NCI-H82 treated with DMSO at 0.1 percent for 48 hours (cell line): Measurements from ENCODE around the gene ARHGAP19.

ENCODE experiments used
- DNase-seq: peaks from one replicate; lab custom pipeline; 2025; ENCODE audit not compliant: unreplicated experiment; lab: John Stamatoyannopoulos, UW

Gene ARHGAP19, protein sequence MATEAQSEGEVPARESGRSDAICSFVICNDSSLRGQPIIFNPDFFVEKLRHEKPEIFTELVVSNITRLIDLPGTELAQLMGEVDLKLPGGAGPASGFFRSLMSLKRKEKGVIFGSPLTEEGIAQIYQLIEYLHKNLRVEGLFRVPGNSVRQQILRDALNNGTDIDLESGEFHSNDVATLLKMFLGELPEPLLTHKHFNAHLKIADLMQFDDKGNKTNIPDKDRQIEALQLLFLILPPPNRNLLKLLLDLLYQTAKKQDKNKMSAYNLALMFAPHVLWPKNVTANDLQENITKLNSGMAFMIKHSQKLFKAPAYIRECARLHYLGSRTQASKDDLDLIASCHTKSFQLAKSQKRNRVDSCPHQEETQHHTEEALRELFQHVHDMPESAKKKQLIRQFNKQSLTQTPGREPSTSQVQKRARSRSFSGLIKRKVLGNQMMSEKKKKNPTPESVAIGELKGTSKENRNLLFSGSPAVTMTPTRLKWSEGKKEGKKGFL

DNA sequence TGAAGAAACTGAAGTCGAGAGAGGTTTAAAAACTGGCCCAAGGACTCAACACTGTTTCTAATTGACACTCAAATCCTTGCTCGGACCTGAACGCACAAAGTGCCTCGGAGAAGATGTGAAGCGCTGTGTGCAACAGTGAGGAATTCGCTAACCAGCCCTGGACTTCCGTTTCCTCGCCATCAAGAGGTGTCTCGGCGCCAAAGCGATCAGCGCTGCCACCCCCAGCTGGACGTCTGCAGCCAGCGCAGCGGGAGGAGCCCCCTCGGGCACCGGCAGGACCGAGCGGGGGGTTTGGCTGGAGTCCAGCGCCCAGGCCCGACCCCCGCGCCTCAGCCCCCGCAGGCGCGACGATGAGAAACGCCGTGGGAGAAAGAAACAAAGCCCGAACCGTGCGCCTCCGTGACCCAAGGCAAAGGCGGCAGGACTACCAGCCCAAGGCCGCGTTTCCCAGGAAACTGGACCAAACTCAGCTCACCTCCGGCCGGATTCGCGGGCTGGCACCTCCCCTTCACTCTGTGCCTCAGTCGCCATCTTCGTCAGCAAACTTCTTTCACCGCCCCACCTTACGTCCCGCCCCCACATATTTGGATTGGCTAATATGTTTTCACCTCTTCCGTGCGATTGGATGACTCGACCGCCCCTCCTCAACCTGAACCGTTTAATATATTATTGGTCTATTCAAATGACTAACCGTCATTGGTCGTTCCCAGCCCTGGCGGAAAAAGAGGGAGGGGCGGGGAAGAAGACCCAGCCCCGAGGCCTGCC, at the start of gene ARHGAP19:
Gene ARHGAP19 (minus strand): TSS at position 541 of the 765 bp plus-strand sequence. CDS start 10 bp downstream, at position 531.
- peak; percentile 96 for DNase-seq

DNA sequence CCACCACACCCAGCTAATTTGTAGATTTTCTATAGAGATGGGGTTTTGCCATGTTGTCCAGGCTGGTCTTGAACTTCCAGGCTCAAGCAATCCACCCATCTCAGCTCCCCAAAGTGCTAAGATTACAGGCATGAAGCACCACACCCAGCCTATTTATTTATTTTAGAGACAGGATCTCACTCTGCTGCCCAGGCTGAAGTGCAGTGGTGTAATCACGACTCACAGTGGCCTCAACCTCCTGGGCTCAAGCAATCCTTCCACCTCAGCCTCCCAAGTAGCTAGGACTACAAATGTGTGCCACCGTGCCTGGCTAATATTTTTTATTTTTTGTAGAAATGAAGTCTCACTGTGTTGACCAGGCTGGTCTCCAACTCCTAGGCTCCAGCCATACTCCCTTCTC, 49.0 kb upstream of the ARHGAP19 start:
- DNase-seq = no peak

DNA sequence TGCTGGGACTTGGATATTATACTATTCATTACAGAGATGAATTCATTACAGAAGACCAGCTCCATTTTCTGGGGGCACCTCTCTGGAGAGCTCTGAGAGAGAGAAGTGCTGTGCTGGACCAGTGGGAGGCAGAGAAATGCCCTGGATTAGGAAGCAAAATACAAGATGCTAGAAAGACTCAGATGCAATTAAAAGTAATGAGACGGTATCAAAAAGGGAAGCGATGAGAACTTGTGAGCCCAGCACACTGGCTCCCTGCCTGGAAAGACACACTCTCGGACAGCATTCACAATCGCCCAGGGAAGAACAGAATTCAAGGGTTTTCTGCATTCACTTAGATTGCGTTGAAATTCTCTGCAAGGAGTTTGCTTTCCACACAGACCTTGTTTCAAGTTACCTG, 45.6 kb upstream of the ARHGAP19 start:
- no peak for DNase-seq

DNA sequence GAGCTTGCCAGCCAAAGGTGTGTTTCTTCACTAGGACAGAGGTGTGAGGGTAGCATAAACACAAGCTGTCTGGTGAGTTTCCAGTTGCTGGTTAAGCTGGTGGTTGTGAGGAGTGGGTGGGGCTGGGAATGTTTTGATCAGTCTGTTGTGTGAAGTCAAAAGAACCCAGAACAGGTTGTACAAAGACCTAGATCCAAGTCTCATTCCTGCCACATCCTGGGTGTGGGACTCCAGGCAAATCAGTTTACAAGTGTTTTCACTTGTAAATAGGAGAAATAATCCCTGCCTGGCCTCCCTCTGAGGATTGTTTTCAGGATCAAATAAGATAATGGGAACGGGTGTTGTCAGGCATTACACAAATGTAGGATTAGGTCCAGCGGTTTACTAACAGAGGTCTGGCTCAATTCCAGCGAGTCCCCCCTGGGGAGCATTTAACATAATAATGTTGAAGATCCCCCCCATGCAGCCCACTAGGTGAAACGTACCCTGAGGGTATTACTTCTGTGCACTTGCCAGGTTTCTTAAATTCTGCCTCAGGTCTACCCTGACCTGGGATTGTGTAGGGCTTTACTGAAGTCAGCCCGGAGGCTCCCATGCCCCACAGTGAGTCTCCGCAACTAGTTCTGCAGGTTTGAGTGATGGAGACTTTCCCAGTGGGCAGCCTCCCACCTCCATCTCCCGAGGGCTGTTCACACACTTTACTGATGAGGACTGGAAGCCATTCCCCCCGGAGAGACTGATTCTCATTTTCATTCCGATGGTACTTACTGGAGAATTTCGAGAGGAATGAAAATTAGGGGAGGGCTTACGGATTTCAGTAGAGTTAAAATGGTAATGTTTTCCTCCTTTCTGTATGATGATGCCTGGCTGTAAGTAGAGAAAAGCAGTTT, 44.8 kb upstream of the ARHGAP19 start:
- peak; percentile 80 for DNase-seq

DNA sequence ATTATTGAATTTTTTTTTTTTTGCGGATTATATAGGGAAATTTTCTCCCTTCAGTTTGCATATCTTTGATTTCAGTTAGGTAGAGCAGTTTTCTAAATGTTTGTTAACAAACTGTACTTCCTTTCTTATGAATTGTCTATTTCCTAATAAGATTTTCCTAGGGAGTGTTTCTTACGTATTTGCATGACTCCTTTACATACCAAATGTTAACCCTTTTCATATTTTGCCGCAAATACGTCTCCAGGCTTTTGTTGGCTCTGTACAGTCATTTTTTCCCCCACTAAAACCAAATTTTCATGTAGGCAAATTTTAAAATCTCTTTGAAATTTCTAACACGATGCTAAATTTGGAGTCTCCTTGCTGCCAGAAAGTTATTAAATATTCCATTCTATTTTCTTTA, 44.0 kb upstream of the ARHGAP19 start:
- no peak for DNase-seq

DNA sequence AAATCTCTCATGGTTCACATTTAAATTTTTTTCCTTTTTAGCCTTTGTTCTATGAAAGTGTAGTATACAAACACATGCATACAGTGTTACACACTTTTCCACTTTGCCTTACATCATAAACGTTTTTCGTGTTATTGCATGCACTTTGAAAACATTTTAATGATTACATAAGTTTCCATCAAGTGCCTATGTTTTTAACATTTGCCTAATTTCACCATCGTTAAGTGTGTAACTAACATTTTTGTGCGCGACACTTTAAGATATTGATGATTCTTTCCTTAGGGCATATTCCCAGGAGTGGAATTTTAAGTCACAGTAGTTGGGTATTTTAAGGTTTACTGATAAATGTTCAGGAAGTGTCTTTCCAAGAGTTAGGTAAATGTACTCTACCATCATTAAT, 43.6 kb upstream of the ARHGAP19 start:
- no peak for DNase-seq

DNA sequence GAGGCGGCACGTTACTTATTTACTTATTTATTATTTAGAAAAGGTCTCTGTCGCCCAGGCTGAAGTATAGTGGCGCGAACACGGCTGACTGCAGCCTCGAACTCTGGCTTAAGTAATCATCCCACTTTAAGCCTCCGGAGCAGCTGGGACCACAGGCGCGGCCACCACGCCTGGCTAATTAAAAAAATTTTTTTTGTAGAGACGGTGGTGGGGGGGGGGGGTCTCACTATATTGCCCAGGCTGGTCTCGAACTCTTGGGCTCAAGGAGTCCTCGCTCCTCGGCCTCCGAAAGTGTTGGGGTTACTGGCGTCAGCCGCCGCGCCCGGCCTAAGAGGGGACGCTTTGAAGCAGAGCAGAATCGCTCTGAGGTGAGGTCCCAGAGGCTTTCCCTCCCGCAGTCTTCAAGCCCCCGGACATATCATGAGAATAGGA, 42.8 kb upstream of the ARHGAP19 start:
- no peak for DNase-seq

DNA sequence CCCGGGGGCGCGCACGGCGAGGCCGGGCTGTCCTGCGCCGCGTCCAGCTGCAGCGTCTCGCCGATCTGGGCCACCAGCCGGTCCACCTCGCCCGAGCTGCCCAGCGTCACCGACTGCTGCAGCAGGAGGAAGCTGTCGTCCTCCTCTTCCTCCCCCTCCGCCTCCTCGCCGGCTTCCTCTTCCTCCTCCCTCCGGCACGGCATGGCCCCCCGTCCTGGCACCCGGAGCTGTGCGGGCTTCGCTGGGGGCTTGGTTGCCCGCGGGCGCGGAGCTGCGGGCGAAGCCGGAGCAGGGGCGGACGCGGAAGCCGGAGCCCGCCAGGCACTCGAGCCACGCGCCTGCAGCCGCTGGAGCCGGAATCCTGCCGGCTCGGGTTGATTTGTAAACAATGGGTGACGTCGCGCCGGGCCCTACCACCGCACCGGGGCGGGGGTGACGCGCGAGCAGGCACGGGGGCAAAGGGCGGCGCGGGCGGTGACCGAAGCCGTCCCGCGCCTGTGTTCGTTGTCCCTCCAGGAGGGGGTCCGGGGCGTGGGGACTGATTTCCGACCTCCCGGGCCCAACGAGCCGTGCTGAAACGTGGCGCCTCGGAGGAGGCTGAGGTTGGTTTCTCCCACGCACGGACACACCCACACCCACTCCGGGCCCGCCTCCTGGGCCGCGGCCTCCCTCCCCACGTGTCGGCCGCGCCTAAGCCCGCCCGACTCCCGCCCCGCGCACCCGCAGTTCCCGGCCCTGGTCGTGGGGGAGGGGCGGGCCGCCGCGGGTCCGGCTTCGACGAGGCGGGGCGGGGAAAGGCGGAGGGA, 42.1 kb upstream of the ARHGAP19 start, which contains the start of gene FRAT2:
Gene FRAT2 (minus strand): TSS at position 360 of the 806 bp plus-strand sequence. CDS start 157 bp downstream, at position 203.
- DNase-seq = peak; percentile 50

DNA sequence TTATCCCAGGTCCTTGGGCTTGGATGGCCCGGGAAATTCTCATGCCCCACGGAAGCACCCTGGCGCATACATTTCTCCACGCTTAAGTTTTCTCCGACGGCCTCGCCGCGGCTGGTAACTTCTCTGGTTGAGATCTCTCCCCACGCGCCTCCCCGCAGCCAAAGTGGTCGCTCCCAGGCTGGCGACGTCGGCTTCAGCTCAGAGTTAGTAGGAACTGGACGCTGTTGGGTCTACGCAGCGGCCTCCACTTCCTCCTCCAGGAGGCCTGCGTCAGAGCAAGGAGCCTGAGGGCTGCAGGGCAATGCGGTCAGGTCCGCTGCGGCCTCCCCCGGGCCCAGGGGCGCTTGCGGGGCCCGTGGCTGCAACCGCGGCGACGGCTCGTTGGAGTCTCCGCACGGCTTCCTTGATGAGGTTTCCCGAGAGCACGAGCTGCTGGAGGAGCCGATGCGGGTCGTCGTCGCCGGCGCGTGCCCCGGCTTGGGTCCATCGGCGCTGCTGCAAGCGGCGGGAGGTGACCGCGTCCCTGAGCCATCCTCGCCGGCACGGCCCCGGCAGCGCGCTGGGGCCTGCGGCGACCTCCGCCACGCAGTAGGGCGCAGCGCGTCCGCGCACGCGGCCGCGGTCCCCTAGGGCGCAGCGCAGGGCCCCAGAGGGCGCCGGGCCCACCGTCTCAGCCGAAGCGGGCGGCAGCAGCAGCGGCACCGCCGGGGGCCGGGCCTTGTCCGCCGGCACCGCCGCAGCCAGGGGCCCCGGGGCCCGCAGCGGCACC, 41.3 kb upstream of the ARHGAP19 start:
- no peak for DNase-seq

DNA sequence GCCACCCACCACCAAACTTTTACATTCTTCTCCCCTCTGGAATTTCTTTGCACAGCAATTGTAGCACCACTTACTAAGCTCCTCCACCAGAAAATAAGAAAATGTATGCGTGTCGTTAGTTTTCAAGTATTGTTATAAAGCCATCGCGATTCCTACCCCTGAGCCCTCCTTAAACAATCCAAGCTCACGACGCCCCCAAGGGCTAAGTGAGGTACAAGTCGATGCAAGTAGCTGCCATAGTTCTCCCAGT, 40.8 kb upstream of the ARHGAP19 start:
- DNase-seq = no peak

DNA sequence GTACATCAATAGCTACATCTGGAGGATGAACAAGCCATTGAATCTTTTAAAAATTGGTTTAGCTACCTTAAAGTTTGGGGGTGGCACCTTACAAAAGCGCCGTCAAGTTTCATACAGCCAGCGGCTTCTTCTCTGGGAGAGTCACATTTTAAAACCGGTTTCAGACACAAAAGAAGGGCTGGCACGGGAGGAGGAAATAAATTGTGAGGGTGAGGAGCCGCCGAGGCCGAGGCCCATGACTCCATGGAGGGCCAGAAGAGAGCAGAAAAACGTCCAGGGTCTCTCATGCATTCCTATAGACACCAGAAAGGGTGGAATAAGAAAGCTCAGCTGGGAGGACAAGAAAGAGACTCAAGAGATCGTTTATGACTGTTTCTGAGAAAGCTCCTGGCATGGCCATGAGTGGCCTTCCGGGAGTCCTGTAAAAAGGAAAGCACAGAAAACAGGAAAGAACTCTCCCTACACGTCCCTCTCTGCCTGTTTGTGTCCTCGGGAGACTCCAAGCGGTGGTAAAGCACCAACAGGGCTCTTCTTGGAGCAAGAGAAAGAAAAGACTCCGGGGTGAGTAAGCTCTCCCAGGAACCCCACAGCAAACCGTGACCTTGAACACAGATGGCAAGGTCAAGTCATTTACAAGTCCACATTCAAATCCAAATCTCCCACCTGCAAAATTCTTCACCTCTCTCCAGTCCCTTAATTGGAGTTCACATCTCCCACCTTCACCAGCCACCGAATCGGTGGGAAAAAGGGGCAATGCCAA, 40.3 kb upstream of the ARHGAP19 start:
- no peak for DNase-seq

DNA sequence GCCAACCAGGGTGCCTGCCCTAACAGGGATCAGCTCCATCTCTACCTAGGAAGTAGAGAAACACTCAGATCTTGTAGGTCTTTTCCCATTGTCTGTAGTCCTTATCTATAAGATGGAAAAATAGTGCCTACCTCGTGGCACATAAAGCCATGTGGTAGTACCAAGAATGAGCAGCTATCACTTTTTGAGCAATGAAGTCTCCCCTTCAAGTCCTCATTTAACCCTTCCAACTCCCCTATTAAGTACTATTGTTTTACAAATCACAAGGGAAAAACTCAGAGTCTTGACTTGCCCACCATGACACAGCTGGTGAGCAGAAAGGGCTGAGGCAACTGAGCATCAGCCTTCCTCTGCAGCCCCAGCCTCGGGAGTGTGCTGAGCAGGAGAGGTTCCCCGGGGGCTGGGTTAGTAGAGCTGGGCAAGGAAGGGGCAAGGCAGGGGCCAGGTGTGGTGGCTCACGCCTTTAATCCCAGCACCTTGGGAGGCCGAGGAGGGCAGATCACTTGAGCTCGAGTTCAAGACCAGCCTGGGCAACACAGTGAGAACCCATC, 38.8 kb upstream of the ARHGAP19 start:
- DNase-seq = no peak

DNA sequence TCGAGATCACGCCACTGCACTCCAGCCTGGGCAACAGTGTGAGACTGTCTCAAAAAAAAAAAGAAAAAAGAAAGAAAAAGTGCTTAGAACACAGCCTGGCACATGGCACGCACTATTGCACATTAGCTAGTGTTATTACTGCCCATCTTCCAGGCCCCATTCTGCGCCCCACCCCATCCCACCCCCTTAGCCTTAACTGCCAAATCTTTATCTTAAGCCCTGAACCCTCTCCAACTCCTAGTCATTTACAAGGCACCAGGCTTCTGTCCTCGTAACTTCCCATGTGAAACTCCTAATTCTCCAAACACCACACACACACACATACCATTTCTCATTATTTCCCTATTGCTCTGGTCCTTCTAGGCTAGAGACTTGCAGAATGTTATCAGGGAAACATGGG, 37.3 kb upstream of the ARHGAP19 start:
- DNase-seq = no peak

DNA sequence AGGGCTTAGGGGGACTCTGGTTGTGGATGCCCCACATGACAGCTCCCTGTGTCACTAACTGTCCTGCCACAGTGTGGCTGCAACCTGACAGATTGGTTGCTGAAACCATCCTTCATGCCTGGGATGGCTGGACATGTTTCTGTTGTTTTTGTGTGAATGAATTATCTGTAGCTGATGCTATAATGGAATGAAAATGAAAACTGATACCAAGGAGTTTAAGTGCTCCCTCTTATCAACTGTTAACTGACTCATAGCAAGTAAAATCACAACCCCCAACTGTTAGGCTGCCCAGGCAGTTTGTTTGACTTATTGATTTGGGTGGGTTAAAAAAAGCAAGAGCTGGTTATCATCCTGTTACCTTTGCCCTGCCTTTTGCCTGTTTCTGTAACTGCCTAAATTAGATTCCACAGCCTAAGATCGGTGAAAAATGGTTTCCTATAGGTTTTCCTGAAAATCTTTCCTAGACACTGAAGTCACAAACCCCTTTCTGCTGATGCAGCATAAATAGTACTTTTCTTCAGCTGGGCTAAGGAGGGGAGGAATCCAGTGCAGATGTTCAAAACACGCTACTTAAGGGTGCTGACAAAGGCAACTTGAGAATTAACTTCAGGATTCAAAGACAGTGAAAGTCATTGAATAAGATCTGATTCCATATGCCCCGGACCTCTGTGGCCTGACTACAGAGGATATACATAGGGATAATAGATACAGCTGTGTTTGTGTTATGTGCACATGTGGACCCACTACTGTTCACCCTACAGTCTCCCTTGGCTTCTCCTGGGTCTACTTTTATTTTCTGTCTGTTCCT, 36.4 kb upstream of the ARHGAP19 start:
- no peak for DNase-seq

DNA sequence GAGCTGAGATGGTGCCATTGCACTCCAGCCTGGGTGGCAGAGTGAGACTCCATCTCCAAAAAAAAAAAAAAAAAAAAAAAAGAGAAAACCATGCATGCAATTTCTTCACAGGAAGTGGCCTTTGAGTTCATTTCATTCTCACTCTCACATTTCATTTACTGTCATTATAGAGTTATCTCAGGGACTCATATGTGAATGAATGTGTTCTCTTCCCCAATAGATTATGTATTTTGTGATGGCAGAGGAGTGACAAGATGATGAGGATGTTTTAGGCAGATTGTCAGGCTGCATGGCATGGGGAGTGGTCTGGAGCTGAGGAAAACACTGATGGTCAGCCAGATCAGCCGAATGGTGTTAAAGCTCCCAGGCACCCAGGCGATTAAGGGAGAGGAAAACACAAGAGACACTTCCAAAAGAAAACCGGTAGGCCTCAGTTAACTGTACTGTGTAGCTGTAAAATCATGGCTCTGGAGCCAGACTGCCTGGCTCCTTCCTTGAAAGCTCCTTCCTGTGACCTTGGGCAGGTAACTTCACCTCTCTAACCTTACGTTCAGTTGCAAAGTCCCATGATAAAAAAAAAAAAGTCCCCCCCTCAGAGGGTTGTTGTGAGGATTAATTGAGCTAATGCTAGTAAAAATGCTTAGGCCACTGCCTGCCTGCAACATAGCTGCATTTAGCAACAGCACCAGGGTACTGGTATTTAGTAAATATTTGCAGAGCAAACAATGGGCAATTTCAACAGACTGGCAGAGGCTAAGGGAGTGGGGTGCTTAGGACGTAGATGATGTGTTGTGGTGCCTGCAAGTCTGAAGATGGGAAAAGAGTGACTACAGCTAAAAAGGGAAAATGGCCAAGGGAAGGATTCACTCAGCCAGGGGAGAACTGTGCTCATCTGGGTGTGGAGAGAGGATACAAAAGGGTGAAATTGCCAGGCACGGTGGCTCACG, 35.2 kb upstream of the ARHGAP19 start:
- DNase-seq = no peak

DNA sequence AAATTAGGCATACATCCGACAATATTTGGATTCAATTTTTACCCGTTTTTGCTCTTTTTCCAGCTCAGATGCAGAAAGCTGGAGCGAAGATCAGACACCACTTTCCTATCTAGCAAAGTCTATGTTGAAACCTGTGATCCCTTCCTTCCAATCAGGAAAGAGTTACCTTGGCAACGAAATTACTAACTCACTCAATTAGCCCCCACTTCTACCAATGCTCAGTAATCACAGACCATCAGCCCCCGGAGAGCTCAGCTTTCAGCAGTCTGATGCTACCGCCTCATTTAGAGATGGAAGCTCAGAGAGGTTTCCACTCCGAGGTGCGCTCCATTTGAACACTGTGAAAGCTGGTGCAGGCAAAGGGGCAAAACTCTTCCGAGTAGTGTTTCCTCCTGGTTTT, 33.3 kb upstream of the ARHGAP19 start:
- DNase-seq = no peak

DNA sequence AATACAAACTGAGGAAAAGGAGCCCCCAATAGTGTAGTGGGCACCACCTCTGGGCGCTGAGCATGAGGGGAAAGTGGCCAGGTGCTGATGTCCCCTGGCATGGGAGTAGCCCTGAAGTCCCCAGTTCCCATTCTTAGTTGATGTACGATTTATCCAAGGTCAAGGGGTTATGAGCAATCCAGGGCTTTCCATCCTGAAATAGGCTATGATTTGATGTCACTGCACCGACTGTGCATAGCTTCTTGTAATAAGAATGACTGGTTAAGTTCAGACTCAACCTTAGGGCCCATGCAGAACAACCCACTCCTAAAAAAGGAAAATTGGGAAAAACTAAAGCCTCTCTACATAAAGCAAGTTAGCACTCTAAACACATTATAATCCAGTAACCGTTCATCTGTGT, 31.1 kb upstream of the ARHGAP19 start:
- no peak for DNase-seq
